HG02759 (cell line): ENCODE measurements around the gene PDE6D.
"Not testable (repeated sequence)": the region's sequence is repeated elsewhere in the genome, so short reads cannot be mapped to it uniquely, and the experiment has no call there.

ENCODE experiments used
- ATAC-seq: cut with Tn5 transposase; IDR thresholded peaks from one replicate; pipeline ENCODE4 v1.9.1; 2021; ENCODE audit warnings: mild to moderate bottlenecking, moderate library complexity; ENCODE audit not compliant: unreplicated experiment

PDE6D gene

GRCh38 chr2:231720987-231721966 lies 59.8 kb downstream of the PDE6D start:
- ATAC-seq = peak; percentile 79

- ATAC-seq = peak; percentile 3
These were observed 60.6 kb downstream of the PDE6D start for GRCh38 chr2:231720292-231720986.

GRCh38 chr2:231718799-231719198 lies 62.3 kb downstream of the PDE6D start:
- ATAC-seq = no peak

GRCh38 chr2:231717281-231718171 lies 63.6 kb downstream of the PDE6D start:
- ATAC-seq = peak; percentile 39

GRCh38 chr2:231716666-231717280 lies 64.3 kb downstream of the PDE6D start:
- ATAC-seq = no peak

GRCh38 chr2:231715988-231716616 lies 65.0 kb downstream of the PDE6D start:
- no peak for ATAC-seq

- ATAC-seq = no peak
These were observed 65.6 kb downstream of the PDE6D start for GRCh38 chr2:231715499-231715837.

- no peak for ATAC-seq
These were observed 66.2 kb downstream of the PDE6D start for GRCh38 chr2:231714639-231715498.

- peak; percentile 15 for ATAC-seq
These were observed 67.1 kb downstream of the PDE6D start for GRCh38 chr2:231713730-231714638.

- not testable (repeated sequence) for ATAC-seq
These were observed 67.7 kb downstream of the PDE6D start for GRCh38 chr2:231713406-231713729.

- ATAC-seq = not testable (repeated sequence)
These were observed 68.5 kb downstream of the PDE6D start for GRCh38 chr2:231712451-231713021.

GRCh38 chr2:231711677-231712450 lies 69.2 kb downstream of the PDE6D start:
- ATAC-seq = no peak

GRCh38 chr2:231710799-231711676 lies 70.0 kb downstream of the PDE6D start:
- no peak for ATAC-seq

- peak; percentile 26 for ATAC-seq
These were observed 70.9 kb downstream of the PDE6D start for GRCh38 chr2:231709981-231710798.

GRCh38 chr2:231709636-231709980 lies 71.5 kb downstream of the PDE6D start:
- ATAC-seq = no peak
